Daoy (cell line): ENCODE measurements around the gene ATF7IP. TPM values are rescaled to one million over a fixed set of nuclear protein-coding genes. Genes with fewer than 3 reads are reported as not detected.
"Not testable (repeated sequence)": the region's sequence is repeated elsewhere in the genome, so short reads cannot be mapped to it uniquely, and the experiment has no call there.

Source experiments
- DNase-seq: peaks from one replicate; pipeline ENCODE4 v3.0.0-alpha.2; 2015; ENCODE audit warnings: low read depth
- total RNA-seq: library from RNA; depleted of rRNA; stranded (reverse); fragments of >200 nt; shearing (Covaris generic); gene quantifications from 2 replicates; pipeline ENCODE4 v1.2.3, GENCODE V29; 2014; rRNA removed

The ATF7IP gene, protein sequence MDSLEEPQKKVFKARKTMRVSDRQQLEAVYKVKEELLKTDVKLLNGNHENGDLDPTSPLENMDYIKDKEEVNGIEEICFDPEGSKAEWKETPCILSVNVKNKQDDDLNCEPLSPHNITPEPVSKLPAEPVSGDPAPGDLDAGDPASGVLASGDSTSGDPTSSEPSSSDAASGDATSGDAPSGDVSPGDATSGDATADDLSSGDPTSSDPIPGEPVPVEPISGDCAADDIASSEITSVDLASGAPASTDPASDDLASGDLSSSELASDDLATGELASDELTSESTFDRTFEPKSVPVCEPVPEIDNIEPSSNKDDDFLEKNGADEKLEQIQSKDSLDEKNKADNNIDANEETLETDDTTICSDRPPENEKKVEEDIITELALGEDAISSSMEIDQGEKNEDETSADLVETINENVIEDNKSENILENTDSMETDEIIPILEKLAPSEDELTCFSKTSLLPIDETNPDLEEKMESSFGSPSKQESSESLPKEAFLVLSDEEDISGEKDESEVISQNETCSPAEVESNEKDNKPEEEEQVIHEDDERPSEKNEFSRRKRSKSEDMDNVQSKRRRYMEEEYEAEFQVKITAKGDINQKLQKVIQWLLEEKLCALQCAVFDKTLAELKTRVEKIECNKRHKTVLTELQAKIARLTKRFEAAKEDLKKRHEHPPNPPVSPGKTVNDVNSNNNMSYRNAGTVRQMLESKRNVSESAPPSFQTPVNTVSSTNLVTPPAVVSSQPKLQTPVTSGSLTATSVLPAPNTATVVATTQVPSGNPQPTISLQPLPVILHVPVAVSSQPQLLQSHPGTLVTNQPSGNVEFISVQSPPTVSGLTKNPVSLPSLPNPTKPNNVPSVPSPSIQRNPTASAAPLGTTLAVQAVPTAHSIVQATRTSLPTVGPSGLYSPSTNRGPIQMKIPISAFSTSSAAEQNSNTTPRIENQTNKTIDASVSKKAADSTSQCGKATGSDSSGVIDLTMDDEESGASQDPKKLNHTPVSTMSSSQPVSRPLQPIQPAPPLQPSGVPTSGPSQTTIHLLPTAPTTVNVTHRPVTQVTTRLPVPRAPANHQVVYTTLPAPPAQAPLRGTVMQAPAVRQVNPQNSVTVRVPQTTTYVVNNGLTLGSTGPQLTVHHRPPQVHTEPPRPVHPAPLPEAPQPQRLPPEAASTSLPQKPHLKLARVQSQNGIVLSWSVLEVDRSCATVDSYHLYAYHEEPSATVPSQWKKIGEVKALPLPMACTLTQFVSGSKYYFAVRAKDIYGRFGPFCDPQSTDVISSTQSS
- 16.5 and 35.3 TPM in 2 replicates for total RNA-seq

DNA sequence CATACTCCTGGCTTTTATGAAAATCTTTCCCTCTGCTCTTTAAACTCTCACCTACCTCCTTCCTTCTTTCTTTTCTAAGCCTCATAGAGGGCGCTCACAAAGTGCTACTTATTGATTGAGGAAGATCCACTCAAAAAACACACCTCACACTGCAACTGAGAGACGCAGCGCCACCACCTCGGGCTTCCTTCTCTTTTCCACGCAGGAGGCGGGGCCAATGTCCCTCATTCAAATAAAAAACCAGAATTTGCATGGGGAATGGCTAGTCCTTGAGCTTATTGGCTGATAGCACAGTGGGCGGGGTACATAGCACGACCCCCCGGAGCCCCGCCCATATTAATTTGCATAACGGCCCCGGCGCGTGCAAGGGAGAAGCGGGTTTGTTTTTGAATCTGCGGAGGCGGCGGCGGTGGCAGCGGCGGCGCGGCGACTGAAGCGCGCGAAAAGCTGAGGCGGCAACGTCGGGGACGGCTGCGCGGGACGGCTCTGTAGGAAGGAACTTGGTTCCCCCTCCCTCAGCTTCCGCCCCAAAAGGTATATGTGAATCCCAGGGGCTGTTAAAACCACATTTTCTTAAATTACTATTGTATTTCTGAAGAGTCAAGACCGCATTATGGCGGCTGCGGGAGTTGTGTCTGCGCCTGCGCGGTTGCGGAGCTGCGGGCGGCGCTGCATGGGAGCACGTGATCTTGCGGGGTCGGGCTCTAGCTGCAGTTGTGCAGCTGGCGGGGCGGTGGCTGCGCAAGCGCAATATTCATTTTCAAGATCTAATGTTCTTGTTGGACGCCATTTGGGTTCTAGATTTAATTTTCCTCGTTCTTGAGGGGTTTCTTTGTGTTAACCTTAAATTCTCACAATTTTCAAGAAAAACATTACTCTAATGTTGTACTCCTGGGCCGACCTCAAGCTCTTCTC, at the start of gene ATF7IP:
Gene ATF7IP (plus strand): TSS at position 389 of the 915 bp plus-strand sequence. CDS start 58,234 bp downstream, outside the sequence.
- DNase-seq = peak; percentile 95

DNA sequence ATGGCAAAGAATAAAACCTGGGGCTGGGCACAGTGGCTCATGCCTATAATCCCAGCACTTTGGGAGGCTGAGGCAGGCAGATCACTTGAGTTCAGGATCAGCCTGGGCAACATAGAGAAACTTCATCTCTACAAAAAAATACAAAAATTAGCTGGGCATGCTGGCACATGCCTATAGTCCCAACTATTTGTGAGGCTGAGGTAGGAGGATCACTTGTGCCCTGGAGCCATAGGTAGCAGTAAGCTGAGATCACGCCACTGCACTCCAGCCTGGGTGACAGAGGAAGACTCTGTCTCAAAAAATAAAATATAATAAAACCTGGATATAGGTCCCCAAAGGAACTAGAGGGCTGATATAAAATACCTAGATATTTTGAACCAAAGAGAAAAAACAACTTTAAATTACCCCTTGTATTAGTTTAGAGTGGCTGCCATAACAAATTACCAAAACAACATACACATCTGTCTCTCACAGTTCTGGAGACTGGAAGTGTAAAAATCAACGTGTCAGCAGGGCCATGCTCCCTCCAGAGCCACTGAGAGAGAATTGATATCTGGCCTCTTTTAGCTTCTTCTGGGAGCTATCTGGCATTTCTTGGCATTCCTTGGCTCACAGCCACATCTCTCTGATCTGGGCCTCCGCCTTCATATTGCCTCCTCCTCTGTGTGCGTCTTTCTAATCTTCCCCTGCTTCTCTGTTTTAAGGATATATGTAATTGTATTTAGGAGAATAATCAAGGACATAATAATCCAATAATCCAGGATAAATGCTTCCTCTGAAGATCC, 47.9 kb upstream of the ATF7IP start:
- DNase-seq = no peak

DNA sequence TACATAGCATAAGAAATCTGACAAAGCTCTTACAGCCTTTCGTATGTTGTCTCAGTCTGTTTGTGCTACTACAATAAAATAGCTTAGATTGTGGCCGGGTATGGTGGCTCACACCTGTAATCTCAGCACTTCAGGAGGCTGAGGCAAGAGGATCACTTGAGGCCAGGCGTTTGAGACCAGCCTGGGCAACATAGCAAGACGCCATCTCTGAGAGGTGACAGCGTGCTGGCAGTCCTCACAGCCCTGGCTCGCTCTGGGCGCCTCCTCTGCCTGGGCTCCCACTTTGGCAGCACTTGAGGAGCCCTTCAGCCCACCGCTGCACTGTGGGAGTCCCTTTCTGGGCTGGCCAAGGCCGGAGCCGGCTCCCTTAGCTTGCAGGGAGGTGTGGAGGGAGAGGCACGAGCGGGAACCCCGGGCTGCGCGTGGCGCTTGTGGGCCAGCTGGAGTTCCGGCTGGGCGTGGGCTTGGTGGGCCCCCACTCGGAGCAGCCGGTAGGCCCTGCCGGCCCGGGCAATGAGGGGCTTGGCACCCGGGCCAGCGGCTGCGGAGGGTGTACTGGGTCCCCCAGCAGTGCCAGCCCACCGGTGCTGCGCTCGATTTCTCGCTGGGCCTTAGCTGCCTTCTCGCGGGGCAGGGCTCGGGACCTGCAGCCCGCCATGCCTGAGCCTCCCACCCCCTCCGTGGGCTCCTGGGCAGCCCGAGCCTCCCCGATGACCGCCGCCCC, 45.6 kb upstream of the ATF7IP start:
- not testable (repeated sequence) for DNase-seq

DNA sequence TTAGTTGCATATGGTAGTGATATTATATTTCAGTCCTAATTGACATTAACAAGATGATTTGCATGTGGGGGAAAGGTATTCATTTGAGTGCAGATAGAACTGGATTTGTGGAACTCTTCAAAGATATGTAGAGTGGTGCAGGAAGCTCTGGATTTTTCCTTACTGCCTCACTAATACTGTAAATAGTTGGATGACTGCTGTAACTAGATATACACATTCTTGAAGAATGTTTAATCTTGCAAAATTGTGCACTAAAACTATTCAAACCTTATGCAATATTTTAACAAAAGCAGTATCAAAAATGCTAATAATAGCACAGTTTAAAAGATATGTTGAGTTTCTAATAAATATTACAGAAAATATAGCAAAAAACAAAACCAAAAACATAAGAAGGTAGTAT, 43.1 kb upstream of the ATF7IP start:
- no peak for DNase-seq

DNA sequence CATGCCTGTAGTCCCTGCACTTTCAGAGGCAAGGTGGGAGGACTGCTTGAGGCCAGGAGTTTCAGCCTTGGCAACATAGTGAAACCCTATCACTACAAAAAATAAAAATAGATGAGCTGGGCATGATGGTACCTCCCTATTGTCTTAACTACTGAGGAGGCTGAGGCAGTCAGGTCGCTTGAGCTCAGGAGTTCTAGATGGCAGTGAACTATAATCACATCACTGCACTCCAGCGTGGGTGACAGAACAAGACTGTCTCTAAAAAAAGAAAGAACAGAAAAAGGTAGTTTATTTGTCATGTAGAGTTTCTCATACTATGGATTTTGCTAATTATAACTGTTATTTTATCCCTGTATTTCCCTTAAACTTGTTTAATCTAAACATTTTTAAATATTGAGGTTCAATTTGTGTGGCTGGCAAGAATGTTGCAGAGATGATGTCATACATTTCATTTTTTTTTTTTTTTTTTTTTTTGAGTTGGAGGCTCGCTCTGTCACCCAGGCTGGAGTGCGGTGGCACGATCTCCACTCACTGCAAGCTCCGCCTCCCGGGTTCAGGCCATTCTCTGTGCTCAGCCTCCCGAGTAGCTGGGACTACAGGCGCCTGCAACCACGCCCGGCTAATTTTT, 39.7 kb upstream of the ATF7IP start:
- DNase-seq = no peak

DNA sequence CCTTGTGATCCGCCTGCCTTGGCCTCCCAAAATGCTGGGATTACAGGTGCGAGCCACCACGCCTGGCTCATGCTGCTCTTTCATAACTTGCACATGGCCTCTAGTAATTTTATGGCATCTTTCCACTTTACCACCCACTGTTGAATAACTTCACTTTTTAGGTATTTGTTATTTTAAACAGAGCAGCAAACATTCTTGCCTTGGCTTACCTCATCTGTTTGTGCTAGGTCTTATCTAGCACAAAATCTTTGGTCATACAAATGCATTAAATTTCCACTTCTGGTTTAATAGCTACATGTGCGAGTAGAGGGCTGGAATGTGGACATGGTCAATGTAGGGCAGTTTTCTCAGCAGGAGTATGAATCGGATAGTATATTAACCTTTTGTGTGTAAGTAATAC, 38.8 kb upstream of the ATF7IP start:
- no peak for DNase-seq

DNA sequence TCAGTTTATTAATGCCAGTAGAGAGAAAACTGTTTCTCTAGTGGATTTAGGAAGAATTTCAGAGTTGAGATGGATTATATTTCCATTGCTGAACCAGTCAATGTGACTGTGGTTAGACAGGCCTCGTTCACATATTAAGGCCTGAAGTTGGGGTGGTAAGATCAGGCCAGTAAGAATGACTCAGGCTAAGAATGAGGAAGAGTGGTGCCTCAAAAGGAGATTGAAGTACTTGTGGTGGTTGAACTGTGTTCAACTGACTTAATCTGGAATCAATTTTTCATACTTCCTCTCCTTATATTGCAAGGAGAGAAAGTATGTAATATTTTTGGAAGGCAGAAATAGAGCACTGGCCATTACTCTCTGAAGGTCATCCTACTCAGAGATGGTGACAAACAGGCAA, 37.8 kb upstream of the ATF7IP start:
- no peak for DNase-seq

DNA sequence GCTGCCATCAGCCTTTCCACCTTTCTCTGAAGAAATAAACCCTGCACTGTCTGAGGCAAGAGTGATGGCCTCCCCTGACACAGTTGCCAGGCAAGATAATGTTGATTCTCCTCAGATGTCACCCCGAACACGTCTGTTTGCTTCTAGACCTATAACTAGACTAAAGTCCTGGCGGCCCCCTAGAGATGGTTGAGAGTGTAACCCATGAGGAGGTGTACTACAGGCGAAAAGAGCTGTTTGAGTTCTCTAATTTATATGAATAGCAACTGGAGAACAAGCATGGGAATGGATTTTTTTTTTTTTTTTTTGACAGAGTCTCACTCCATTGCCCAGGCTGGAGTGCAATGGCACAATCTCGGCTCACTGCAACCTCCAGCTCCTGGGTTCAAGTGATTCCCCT, 33.0 kb upstream of the ATF7IP start:
- no peak for DNase-seq

DNA sequence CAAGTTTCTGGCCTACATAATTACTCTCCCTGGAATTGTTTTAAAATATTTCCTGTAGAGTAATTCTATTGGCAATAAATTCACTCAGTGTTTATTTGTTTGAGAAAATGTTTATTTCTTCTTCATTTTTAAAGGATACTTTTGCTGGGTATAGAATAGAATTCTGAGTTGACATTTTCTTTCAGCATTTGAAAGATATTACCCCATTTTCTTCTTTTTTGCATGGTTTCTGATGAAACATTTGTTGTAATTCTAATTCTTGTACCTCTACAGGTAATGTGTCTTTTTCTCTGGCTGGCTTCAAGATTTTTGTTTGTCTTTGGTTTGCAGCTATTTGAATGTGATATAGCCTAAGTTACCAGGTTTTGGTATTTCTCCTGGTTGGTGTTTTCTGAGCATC, 25.1 kb upstream of the ATF7IP start:
- DNase-seq = no peak

DNA sequence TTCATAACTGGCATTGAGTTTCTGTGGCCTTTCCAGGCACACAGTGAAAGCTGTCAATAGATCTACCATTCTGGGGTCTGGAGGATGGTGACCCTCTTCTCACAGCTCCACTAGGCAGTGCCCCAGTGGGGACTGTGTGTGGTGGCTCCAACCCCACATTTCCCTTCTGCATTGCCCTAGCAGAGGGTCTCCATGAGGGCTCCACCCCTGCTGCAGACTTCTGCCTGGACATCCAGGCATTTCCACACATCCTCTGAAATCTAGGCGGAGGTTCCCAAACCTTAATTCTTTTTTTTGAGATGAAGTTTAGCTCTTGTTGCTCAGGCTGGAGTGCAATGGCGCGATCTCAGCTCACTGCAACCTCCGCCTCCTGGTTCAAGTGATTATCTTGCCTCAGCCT, 14.0 kb upstream of the ATF7IP start:
- not testable (repeated sequence) for DNase-seq

DNA sequence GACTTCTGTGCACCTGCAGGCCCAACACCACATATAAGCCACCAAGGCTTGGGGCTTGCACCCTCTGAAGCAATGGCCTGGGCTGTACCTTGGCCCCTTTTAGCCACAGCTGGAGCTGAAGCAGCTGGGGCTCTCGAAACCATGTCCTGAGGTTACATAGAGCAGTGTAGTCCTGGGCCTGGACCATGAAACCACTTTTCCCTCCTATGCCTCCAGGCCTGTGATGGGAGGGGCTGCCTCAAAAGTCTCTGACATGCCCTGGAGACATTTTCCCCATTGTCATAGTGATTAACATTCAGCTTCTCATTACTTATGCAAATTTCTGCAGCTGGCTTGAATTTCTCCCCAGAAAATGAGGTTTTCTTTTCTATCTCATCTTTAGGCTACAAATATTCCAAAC, 13.4 kb upstream of the ATF7IP start:
- not testable (repeated sequence) for DNase-seq

DNA sequence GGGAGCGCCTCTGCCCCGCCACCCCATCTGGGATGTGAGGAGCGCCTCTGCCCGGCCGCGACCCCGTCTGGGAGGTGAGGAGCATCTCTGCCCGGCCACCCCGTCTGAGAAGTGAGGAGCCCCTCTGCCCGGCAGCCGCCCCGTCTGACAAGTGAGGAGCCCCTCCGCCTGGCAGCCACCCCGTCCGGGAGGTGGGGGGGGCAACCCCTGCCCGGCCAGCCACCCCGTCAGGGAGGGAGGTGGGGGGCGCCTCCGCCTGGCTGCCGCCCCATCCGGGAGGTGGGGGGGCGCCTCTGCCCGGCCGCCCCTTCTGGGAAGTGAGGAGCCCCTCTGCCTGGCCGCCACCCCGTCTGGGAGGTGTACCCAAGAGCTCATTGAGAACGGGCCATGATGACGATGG, 10.8 kb upstream of the ATF7IP start:
- DNase-seq = not testable (repeated sequence)

DNA sequence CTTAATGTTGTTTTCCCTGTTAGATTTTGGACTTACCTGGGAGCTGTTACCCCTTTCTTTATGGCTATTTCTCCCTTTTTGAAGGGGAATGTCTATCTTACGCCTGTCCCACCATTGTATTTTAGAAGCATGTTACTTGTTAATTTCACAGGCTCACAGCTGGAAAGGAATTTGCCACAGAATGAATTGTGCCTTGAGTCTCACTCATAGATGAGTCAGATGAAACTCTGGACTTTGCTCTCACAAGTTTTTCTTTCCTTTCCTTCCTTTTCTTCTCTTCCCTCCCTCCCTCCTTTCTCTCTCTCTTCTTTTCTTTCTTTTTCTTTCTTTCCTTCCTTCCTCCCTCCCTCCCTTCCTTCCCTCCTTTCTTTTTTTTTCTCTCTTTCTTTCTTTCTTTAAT, 9.3 kb upstream of the ATF7IP start:
- no peak for DNase-seq

DNA sequence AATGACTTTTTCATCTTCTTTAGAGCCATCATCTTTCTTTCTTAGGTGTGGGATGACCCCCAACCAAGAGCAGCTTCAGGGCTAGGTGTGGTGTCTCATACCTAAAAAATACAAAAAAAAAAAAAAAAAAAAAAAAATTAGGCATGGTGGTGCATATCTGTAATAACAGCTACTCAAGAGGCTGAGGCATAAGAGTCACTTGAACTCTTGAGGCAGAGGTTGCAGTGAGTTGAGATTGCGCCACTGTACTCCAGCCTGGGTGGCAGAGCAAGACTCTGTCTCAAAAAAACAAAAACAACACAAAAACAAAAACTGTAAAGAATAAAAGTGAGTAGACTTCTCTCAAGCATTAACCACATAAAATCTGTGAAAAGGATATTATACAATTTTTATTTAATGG, 8.0 kb upstream of the ATF7IP start:
- no peak for DNase-seq

DNA sequence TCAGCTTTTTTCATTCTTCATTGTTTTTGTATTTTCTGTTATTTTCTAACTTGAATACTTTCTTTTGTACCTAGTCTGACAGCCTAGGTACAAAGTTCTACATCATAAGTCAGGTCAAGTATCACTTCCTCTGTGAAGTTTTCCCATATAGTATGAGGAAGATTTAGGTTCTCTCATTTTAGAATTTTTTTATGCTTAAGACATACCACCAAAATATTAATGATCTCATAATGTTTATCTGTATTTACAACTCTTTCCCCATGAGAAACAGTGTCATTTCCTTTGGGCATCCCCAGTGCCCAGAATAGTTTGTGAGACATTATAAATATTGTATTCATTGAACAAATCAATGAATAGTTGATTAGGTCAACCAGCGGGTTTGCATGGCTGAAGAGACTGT, 3.1 kb upstream of the ATF7IP start:
- no peak for DNase-seq

DNA sequence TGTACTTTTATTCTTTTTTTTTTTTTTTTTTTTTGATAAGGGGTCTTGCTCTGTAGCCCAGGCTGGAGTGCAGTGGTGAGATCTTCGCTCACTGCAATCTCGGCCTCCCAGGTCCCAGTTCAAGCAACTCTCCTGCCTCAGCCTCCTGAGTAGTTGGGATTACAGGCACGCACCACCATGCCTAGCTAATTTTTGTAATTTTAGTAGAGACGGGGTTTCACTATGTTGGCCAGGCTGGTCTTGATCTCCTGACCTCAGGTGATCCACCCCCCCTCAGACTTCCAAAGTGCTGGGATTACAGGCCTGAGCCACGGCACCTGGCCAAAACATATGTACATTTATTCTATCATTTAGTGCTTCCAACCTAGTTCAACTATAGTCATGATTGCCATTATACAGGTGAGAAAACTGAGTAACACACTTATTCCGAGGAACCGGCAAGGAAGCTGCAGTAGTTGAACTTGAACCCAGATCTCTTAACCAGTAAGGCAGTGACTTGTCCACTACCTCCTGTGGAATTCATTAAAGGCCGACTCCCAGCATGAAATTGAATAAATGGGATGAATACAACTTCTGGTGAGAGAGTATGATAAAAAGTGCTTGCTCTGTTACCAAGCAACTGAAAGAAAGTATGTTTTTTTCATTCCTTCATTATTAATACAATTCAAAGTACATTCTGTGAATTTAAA, 755 bp upstream of the ATF7IP start:
- no peak for DNase-seq

DNA sequence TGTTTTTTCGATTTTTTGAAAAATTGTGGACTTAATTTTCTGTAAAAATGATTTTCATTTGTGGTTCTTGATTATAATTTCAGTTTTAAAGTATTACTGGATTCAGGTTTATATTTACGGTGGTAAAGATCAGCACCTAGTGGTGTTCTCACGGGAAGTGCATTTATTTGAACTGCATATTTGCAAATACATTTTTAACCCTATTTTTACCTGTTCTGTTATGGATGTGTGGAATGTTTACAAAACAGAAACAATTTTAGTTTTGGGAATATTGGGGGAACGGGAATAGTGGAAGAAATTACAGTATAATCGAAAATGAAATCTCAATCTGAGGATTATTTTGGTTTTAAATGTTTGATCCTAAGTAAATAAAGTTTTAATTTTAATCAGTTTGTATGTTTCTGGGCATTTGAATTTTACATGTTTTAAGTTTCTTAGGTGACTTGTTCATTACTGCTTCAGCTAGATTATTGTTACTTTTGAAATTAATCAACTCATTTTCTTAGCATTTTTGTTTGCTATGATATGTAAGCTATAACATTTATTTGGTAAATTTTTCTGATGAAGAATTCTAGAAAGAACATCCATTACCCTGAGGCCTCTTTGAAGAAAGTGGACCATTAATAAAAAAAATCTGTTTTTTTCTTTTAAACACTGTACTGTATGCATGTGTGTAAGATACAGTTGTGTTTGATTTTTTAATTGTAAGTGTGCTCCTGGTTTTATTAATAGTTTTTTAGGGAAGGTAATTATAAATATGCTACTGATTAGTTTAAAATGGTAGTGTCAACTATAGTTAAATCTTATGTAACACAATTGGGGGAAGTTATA, 942 bp downstream of the ATF7IP start:
- peak; percentile 5 for DNase-seq
